HG02642 (cell line): ENCODE data around the gene BRF1.

ENCODE experiments used
- ATAC-seq: cut with Tn5 transposase; IDR thresholded peaks from one replicate; pipeline ENCODE4 v1.9.1; 2021; ENCODE audit warnings: mild to moderate bottlenecking; ENCODE audit not compliant: unreplicated experiment, poor library complexity

The BRF1 gene

GRCh38 chr14:105201156-105201924 lies 99.5 kb downstream of the BRF1 start:
- ATAC-seq = no peak

GRCh38 chr14:105200641-105201040 lies 100.2 kb downstream of the BRF1 start:
- ATAC-seq = no peak

- no peak for ATAC-seq
Observed at GRCh38 chr14:105200074-105200473, 100.7 kb downstream of the BRF1 start.

- ATAC-seq = no peak
Observed at GRCh38 chr14:105199093-105199492, 101.7 kb downstream of the BRF1 start.

DNA sequence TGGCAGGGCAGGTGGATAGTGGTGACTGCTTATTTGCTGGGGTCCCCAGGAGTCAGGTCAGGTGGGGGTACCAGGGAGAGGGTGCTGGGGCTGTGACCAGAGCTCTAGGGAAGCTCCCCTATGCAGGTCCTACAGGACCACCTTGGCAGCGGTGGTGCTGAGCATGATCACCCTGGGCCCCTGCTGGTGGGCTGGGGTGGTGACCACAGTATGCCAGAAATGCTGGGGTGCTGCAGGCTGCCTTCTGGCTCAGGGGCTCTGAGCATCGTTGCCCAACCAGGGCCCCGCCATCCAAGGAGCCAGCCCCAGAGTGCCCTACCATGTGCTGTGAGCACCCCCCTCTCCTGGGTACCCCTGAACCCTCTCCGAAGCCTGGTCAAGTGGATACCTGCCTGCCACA lies 102.2 kb downstream of the BRF1 start:
- ATAC-seq = no peak

DNA sequence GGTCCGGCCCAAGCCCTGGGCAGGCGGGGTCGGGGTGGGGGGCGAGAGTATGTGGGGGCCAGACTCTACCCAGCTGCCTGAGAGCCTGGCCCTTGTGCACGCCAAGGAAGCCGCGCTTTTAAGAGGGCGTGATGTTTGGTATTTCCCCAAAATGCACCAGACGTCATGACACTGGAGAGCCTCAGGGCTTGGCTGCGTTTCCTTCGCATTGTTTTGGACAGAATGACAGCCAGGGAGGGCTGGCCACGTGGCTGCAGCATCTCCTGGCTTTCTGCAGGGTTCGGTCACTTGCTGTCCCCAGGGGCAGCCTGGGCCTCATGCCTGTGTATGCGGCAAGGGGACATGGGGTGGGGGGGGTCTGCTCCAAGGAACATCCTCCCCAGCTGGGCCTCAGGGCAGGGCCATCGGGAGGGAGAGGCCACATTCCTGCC lies 103.6 kb downstream of the BRF1 start:
- ATAC-seq = no peak

- ATAC-seq = no peak
Observed at GRCh38 chr14:105196265-105196960, 104.4 kb downstream of the BRF1 start.

DNA sequence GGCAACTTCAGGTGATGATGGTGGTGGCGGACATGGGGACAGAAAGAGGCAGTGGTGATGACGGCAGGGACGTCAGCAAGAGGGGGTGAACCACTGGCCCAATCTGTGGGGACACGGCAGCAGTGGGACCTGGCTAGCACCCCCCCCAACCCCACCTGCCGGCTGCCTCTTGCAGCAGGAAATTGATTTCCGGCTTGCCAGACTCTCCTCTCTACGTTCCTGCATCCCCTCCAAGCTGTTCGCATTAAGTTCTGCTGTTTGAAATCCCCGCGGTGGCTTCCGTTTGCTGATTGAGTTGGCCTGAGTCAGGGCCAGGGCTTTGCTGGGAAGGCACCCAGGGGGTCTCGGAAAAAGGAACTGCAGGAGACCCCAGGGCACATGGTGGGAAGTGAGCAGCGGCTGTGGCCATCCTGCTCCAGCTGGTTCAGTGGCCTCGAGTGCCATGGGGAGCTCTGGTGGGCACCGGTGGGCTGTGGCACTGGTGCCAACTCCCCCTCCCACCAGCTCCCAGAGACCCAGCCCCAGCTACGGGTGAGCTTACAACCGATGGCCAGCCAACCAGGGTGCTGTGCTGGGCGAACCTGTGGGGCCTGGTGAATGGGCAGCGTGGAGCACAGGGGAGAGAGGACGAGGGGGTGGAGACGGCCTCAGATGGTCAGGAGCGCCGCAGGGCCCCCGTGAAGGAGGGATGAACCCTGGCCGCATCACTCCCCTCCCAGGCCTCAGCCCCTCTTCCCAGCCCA lies 105.1 kb downstream of the BRF1 start:
- no peak for ATAC-seq

- ATAC-seq = no peak
Observed at GRCh38 chr14:105195051-105195450, 105.8 kb downstream of the BRF1 start.

- ATAC-seq = no peak
Observed at GRCh38 chr14:105193916-105194782, 106.7 kb downstream of the BRF1 start.

DNA sequence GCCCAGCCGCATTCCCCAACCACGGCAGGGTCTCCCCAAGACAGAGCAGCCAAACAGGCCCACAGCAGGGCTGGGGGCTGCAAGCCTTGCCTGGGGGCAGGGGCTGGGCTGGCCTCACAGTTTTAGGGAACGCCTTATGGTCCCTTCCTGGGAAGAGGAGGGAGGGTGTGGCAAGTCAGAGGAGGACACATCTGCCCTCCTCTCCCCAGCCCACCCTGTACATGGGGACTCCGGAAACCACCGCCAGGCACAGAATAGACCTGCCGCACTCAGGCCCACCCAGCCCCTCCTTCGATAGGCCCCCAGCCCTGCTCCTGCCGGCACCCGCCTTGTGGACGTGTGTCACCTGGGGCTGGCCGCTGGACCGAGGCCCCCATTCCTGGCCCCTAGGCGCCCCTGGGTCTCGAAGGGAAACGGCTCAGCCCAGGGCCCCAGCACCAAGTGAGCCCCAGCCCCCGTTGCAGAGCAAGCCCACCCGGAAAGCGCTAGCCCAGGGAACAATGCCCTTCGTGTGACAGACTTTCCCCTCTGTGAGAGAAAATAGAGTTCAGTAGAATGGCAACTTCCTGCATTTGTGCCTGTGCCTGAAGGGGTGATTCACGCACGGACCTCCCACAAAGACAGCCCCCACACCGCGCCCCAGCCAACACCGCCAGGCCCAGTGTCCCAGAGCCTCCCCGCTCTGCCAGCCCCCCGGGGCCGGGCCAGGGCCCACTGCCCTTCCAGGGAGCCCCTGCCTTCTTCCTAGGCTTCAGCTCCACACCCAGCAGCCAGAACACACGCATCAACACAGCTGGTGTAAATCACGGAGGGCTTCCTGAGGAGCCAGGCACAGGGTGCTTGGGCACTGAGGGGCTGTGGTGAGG lies 107.7 kb downstream of the BRF1 start:
- ATAC-seq = no peak

DNA sequence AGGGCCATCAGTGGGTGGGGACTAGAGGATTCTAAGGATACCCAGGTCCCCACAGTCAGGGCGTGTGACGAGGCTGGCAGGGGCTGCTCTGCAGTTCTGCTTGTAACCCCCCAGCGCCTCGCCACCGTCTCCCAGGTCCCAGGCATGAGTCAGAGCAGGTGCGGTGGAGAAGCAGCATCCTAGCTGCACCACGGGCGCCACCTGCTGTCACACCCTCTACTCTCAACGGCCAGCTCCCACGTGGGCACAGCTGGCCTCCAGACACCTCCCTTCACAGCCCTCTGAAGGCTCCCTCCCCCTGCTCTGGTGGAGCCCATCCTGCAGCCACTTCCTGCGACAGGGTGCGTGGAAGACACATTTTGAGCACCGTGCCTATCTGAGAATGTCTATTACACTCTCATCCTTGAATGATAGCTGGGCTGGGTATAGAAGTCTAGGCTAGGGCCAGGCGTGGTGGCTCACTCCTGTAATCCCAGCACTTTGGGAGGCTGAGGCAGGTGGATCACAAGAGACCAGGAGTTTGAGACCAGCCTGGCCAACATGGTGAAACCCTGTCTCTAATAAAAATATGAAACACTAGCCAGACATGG lies 112.8 kb downstream of the BRF1 start:
- no peak for ATAC-seq

DNA sequence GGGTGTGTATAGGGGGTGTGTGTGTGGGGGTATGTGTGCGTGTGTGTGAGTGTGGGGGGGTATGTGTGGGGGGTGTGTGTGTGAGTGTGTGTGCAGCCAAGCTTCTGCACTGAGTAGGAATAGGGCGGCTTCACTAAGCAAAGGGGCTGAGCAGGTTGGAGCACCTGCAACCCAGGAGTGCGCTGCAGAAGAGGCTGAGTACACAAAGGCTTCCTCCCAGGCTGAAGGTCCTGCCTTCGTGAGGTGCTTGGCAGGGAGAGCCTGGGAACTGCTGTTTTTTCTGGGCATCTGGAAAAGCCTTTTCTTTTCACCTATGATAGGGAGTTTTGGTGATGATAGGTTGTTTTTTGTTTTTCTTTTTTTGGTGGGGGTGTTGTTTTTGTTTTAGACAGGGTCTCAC lies 113.7 kb downstream of the BRF1 start:
- ATAC-seq = no peak

DNA sequence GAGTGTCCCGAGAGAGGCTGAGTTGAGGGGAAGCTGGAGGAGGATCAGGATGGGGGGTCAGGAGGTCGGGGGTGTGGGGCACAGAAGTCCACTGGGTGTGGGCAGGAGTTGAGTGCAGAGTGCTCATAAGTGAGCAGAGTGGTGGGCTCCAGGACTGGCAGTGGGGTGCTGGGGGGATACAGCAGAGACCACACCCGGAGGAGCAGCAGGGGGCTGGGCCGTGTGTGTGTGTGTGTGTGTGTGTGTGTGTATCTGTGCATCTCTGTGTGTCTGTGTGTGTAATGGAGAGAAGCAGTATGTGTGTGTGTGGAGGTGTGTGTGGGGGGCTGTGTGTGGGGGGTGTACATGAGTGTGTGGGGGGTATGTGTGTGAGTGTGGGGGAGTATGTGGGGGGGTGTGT lies 114.8 kb downstream of the BRF1 start:
- ATAC-seq = no peak

- no peak for ATAC-seq
Observed at GRCh38 chr14:105185001-105185400, 115.8 kb downstream of the BRF1 start.

DNA sequence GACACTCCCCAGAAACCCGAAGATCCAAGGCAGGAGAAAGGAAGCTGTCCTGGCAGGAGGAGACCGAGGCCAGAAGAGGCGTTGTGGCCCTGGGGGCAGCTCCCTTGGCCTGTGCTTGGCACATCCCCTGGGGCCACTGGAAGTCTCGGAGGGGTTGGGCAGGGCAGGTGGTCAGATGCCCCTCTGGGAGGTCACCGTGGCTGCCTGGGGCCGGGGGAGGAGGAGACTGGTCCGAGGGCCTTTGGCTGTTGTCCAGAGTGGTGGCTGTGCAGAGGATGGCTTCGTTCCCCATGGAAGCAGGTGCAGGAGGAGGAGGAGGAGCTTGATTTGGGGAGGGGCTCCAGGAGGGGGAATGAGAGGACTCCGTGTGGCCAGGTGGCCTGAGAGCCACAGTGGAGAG lies 116.3 kb downstream of the BRF1 start:
- ATAC-seq = no peak

GRCh38 chr14:105182296-105183020 lies 118.3 kb downstream of the BRF1 start:
- no peak for ATAC-seq

GRCh38 chr14:105181549-105182295 lies 119.1 kb downstream of the BRF1 start:
- no peak for ATAC-seq
